Measurements from ENCODE around the gene CTNNA2. TPM values are rescaled to one million over a fixed set of nuclear protein-coding genes. Genes with fewer than 3 reads are reported as not detected.

CTNNA2 gene
- total and polyA plus RNA-seq, 2 of the 8 experiments (the other 6 are each of a cell fraction or from before 2014, with no cell fraction given) = 3.9 to 9.0 TPM

- TF ChIP-seq SUZ12 (IDR thresholded peaks at IDR 0.05; ENCODE audit: low read length) (peak; percentile 33; the same call in 1 of the 2 replicates), TAF1 (IDR thresholded peaks at IDR 0.05; ENCODE audit: low read depth, low read length) (no peak), SIN3A (conservative IDR thresholded peaks at IDR 0.05 in 1 of 2, IDR thresholded peaks at IDR 0.05 in 1 of 2; ENCODE audit: low read depth in 1 of 2, low read length in 2 of 2) (no peak), CTBP2 (IDR thresholded peaks at IDR 0.05; ENCODE audit: borderline replicate concordance, insufficient read depth, insufficient read length, low read length) (no peak), SAP30 (IDR thresholded peaks at IDR 0.05; ENCODE audit: insufficient read depth, insufficient replicate concordance, low read length) (no peak), NANOG (IDR thresholded peaks at IDR 0.05; ENCODE audit: insufficient read depth, low read depth, low read length, poor library complexity, severe bottlenecking) (no peak), RFX5 (IDR thresholded peaks at IDR 0.05; ENCODE audit: borderline replicate concordance, low read depth, low read length) (no peak), EZH2 (IDR thresholded peaks at IDR 0.05; ENCODE audit: low read depth, low read length, severe bottlenecking) (no peak), CTCF (IDR thresholded peaks at IDR 0.05; ENCODE audit: control extremely low read depth in 1 of 3, insufficient read depth in 1 of 3, low read depth in 1 of 3, low read length in 3 of 3) (0 out of 4 replicates have a peak, but pooled peaks of 1 of the 3 experiments have one; percentile 1), RNF2 (IDR thresholded peaks at IDR 0.05; ENCODE audit: borderline replicate concordance, low read depth, low read length, missing control alignments, poor library complexity, severe bottlenecking) (no peak), EP300 (IDR thresholded peaks at IDR 0.05; ENCODE audit: borderline replicate concordance in 1 of 2, low read depth in 2 of 2, low read length in 2 of 2) (no peak), ATF3 (IDR thresholded peaks at IDR 0.05; ENCODE audit: insufficient read depth, low read depth, low read length) (no peak), HDAC2 (IDR thresholded peaks at IDR 0.05; ENCODE audit: borderline replicate concordance in 1 of 2, low read depth in 2 of 2, low read length in 2 of 2) (0 out of 4 replicates have a peak, but pooled peaks of 1 of the 2 experiments have one; percentile 17), FOSL1 (IDR thresholded peaks at IDR 0.05; ENCODE audit: insufficient read depth, low read depth, low read length) (no peak), TCF12 (IDR thresholded peaks at IDR 0.05; ENCODE audit: low read depth, low read length) (no peak), KDM5A (IDR thresholded peaks at IDR 0.05; ENCODE audit: low read length) (no peak), TEAD4 (IDR thresholded peaks at IDR 0.05; ENCODE audit: low read depth, low read length) (no peak), RAD21 (IDR thresholded peaks at IDR 0.05 in 1 of 2, conservative IDR thresholded peaks at IDR 0.05 in 1 of 2; ENCODE audit: low read depth in 2 of 2, low read length in 2 of 2) (no peak)
Observed at GRCh38 chr2:80322311-80322920, 809.6 kb downstream of the CTNNA2 start (continued).

All from H1 (cell line).